HCT116 (cell line): Measurements from ENCODE around the gene NFATC1. TPM values are rescaled to one million over a fixed set of nuclear protein-coding genes. Genes with fewer than 3 reads are reported as not detected.

Experiments used
- ATAC-seq: fragments of 200-7000 bp; cut with Tn5 transposase; 2 replicates; pipeline ENCODE4 v1.9.1; 2020; ENCODE audit warnings: mild to moderate bottlenecking, moderate library complexity
- BruUV-seq: library from RNA; stranded (reverse); fragments of 400-500 nt; replicated peaks from 2 replicates; lab custom pipeline; 2021; lab: Mats Ljungman, UMichigan
- CTCF ChIA-PET: fragments of 300-600 bp; sonication (Branson Sonifier 250); formaldehyde crosslinking; loops from one replicate; lab custom pipeline; 2021; ENCODE audit warnings: antibody characterized with exemption; lab: Charles Lee
- POLR2A ChIA-PET: fragments of 300-600, 350-600 bp; sonication (Branson Sonifier 250); formaldehyde crosslinking; loops from one replicate; lab custom pipeline; 2021; ENCODE audit warnings: antibody characterized with exemption; lab: Charles Lee
- RAD21 ChIA-PET, 2 experiments: fragments of 300-600 bp; sonication (Branson Sonifier 250); formaldehyde crosslinking; loops; one replicate each; lab custom pipeline; 2023; ENCODE audit warnings: low total read pairs in 2 of 2; ENCODE audit not compliant: uncharacterized antibody in 2 of 2, unreplicated experiment in 2 of 2, low non-redundant PET in 1 of 2; lab: Charles Lee
- DNase-seq: peaks from one replicate; pipeline ENCODE4 v3.0.0-alpha.2; 2010; ENCODE audit warnings: low read depth, low spot score
- H2AFZ ChIP-seq: fragments of 200-600 bp; shearing (Covaris generic), sonication (generic); 2 replicates; pipeline ENCODE4 v1.6.1; 2017; ENCODE audit warnings: low read depth, mixed run types, mixed read lengths, antibody characterized with exemption, low read length; ENCODE audit not compliant: poor library complexity, severe bottlenecking
- H3K27ac ChIP-seq: 2 replicates; pipeline ENCODE4 v1.5.1; 2012; ENCODE audit warnings: low read depth, low read length
- H3K27me3 ChIP-seq: fragments of 200-600 bp; sonication (generic); 2 replicates; pipeline ENCODE4 v1.6.1; 2016; ENCODE audit warnings: mixed run types, low read length, mixed read lengths; ENCODE audit not compliant: insufficient read depth
- H3K36me3 ChIP-seq, 2 experiments: fragments of 200-500 bp in 1 of 2; fragments of 200-600 bp in 1 of 2; sonication (Bioruptor generic) in 1 of 2; sonication (generic) in 1 of 2; 2 replicates each; pipeline versions ENCODE4 v1.5.1 to v1.6.1; 2014 to 2016; ENCODE audit warnings: low read length in 2 of 2, inconsistent platforms in 1 of 2, mixed read lengths in 1 of 2, mixed run types in 1 of 2; ENCODE audit not compliant: insufficient read depth in 2 of 2, control insufficient read depth in 1 of 2
- H3K4me1 ChIP-seq, 2 experiments: fragments of 200-600 bp in 1 of 2; sonication (generic) in 1 of 2; 2 replicates each; pipeline versions ENCODE4 v1.5.1 to v1.6.1; 2012 to 2017; ENCODE audit warnings: low read length in 2 of 2, inconsistent platforms in 1 of 2, mild to moderate bottlenecking in 1 of 2, mixed read lengths in 1 of 2, mixed run types in 1 of 2, moderate library complexity in 1 of 2; ENCODE audit not compliant: insufficient read depth in 2 of 2, control insufficient read depth in 1 of 2
- H3K4me2 ChIP-seq: fragments of 200-600 bp; sonication (generic); 2 replicates; pipeline ENCODE4 v1.6.1; 2017; ENCODE audit warnings: mixed run types, low read length, mixed read lengths
- H3K4me3 ChIP-seq, 2 experiments: fragments of 200-600 bp in 1 of 2; sonication (generic) in 1 of 2; replicated peaks in 1 of 2; 2 replicates each; pipeline ENCODE4 v1.5.1; 2011 to 2016; ENCODE audit warnings: low read length in 2 of 2, control low read depth in 1 of 2, low read depth in 1 of 2, mild to moderate bottlenecking in 1 of 2, mixed read lengths in 1 of 2, mixed run types in 1 of 2
- H3K79me2 ChIP-seq: fragments of 200-600 bp; sonication (generic); 2 replicates; pipeline ENCODE4 v1.6.1; 2017; ENCODE audit warnings: mild to moderate bottlenecking, mixed run types, low read length, moderate library complexity, mixed read lengths; ENCODE audit not compliant: insufficient read depth
- H3K9ac ChIP-seq: fragments of 200-600 bp; sonication (generic); 2 replicates; pipeline ENCODE4 v1.6.1; 2016; ENCODE audit warnings: low read length, mixed read lengths
- H3K9me2 ChIP-seq: fragments of 200-600 bp; sonication (generic), shearing (Covaris generic); 2 replicates; pipeline ENCODE4 v1.6.1; 2017; ENCODE audit warnings: mixed run types, mild to moderate bottlenecking, moderate library complexity; ENCODE audit not compliant: insufficient read depth
- H3K9me3 ChIP-seq, 2 experiments: fragments of 200-500 bp in 1 of 2; fragments of 200-600 bp in 1 of 2; sonication (Bioruptor generic) in 1 of 2; sonication (generic) in 1 of 2; 2 replicates each; pipeline ENCODE4 v1.6.1; 2014 to 2017; ENCODE audit warnings: low read length in 2 of 2, mixed read lengths in 2 of 2, inconsistent platforms in 1 of 2, low read depth in 1 of 2, mild to moderate bottlenecking in 1 of 2, mixed run types in 1 of 2, moderate library complexity in 1 of 2; ENCODE audit not compliant: control insufficient read depth in 1 of 2, insufficient read depth in 1 of 2
- H4K20me1 ChIP-seq: fragments of 200-600 bp; sonication (generic), shearing (Covaris generic); 2 replicates; pipeline ENCODE4 v1.6.1; 2017; ENCODE audit warnings: mixed run types, mild to moderate bottlenecking, moderate library complexity; ENCODE audit not compliant: insufficient read depth
- CEBPB ChIP-seq: IDR thresholded peaks from 2 replicates; pipeline ENCODE4 v1.6.1; 2012; ENCODE audit warnings: low read depth
- CTCF ChIP-seq, 3 experiments: fragments of 200-600 bp in 1 of 3; sonication (generic) in 1 of 3; IDR thresholded peaks in 2 of 3; conservative IDR thresholded peaks in 1 of 3; 2 replicates each; pipeline ENCODE4 v1.5.1; 2012 to 2017; ENCODE audit warnings: low read depth in 2 of 3, low read length in 2 of 3, antibody characterized with exemption in 1 of 3, borderline replicate concordance in 1 of 3, control low read depth in 1 of 3, mild to moderate bottlenecking in 1 of 3, mixed read lengths in 1 of 3, mixed run types in 1 of 3, moderate library complexity in 1 of 3; ENCODE audit not compliant: insufficient read depth in 1 of 3
- ELF1 ChIP-seq: IDR thresholded peaks from 2 replicates; pipeline ENCODE4 v1.6.1; 2012; ENCODE audit warnings: low read depth, borderline replicate concordance
- JUND ChIP-seq: IDR thresholded peaks from 2 replicates; pipeline ENCODE4 v1.6.1; 2012
- MAX ChIP-seq: IDR thresholded peaks from 2 replicates; pipeline ENCODE4 v1.6.1; 2012
- REST ChIP-seq: IDR thresholded peaks from 2 replicates; pipeline ENCODE4 v1.6.1; 2012; ENCODE audit warnings: low read depth
- SIN3A ChIP-seq: IDR thresholded peaks from 2 replicates; pipeline ENCODE4 v1.6.1; 2012; ENCODE audit warnings: low read depth
- SP1 ChIP-seq: IDR thresholded peaks from 2 replicates; pipeline ENCODE4 v1.6.1; 2012; ENCODE audit warnings: low read depth
- SRF ChIP-seq: IDR thresholded peaks from 2 replicates; pipeline ENCODE4 v1.6.1; 2012; ENCODE audit warnings: low read depth
- ZFX ChIP-seq: fragments of 450-650 bp; IDR thresholded peaks from 2 replicates; pipeline ENCODE4 v1.6.1; 2017
- intact Hi-C: fragments of 100-400 bp; cut with micrococcal nuclease; formaldehyde crosslinking; loops from 2 replicates; pipeline ENCODE4 v1.10.0; 2022
- total RNA-seq: library from RNA; stranded (reverse); gene quantifications from one replicate; pipeline ENCODE4 v1.2.1, GENCODE V29; 2021; ENCODE audit not compliant: unreplicated experiment
- TF ChIP-seq, protein P1 (sequence below): IDR thresholded peaks from 2 replicates; pipeline ENCODE4 v1.6.1; 2011; ENCODE audit warnings: mild to moderate bottlenecking, low read length, moderate library complexity; ENCODE audit not compliant: insufficient replicate concordance; ENCODE audit errors: extremely low read depth
- TF ChIP-seq, protein P2 (sequence below): IDR thresholded peaks from 2 replicates; pipeline ENCODE4 v1.6.1; 2012

NFATC1 gene
- total RNA-seq, 1 experiment from 2014 or later: 20.8 TPM

DNA sequence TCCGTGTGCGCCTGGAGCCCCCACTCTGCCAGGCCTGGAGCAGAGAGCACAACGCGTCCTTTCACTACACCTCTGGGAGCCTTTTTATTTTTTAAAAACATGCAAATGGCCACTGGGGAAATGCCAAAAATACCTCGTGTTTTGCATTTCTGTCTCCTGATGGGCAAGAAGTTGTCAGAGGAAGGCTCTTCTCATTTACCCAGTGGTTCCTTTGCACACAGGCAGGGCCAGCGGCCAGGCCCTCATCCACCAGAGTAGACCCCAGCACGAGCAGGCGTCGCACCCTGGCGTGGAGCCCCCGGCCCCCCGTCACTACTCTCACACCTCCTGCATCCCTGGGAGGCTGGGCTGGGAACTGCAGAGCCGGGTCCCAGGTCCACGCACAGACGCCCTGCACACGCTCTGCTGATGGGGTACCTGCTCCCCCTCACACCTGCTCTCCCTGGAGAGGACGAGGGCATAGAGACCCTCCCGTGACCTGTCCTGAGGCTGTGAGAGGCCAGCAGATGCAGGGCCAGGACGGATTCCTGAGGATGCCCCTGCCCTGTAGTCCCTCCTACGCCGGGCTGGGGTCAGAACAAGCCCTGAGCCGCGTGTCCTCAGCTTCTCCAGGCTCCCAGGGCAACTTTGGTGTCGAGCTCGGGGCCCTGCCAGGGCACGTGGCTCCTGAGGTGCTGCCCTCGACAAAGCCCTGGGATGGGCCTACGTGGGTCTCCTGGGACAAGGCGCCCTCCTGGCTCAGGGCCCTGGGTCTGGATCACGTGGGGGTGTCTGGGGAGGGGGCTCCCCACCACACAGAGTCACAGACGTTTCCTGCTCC, 65.0 kb downstream of the NFATC1 start:
- Histone ChIP-seq H3K4me2 (no peak overlapping the region), H3K4me3 (no peak overlapping the region), H3K4me1 (peaks cover 12 to 28% of the 10 kb centered on the region in 2 experiments), H3K27ac (no peak overlapping the region), H3K9ac (no peak overlapping the region), H2AFZ (no peak overlapping the region), H4K20me1 (no peaks in the 10 kb centered on the region), H3K27me3 (no peaks in the 10 kb centered on the region), H3K9me2 (no peaks in the 10 kb centered on the region), H3K36me3 (no peaks in the 10 kb centered on the region; a peak in 1 of 4 replicates), H3K79me2 (no peaks in the 10 kb centered on the region), H3K9me3 (no peaks in the 10 kb centered on the region)
- ATAC-seq (no peak), DNase-seq (no peak)
- CTCF ChIA-PET: no interaction called here
- RAD21 ChIA-PET: no interaction called here
- intact Hi-C loops: no loop called here
- TF ChIP-seq CTCF (IDR thresholded peaks at IDR 0.05 in 2 of 3, conservative IDR thresholded peaks at IDR 0.05 in 1 of 3; ENCODE audit: borderline replicate concordance in 1 of 3, insufficient read depth in 1 of 3, low read depth in 2 of 3, low read length in 2 of 3): no peak
- TF ChIP-seq SP1: no peak
- TF ChIP-seq, protein P1, sequence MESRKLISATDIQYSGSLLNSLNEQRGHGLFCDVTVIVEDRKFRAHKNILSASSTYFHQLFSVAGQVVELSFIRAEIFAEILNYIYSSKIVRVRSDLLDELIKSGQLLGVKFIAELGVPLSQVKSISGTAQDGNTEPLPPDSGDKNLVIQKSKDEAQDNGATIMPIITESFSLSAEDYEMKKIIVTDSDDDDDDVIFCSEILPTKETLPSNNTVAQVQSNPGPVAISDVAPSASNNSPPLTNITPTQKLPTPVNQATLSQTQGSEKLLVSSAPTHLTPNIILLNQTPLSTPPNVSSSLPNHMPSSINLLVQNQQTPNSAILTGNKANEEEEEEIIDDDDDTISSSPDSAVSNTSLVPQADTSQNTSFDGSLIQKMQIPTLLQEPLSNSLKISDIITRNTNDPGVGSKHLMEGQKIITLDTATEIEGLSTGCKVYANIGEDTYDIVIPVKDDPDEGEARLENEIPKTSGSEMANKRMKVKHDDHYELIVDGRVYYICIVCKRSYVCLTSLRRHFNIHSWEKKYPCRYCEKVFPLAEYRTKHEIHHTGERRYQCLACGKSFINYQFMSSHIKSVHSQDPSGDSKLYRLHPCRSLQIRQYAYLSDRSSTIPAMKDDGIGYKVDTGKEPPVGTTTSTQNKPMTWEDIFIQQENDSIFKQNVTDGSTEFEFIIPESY: no peak
- no peak for TF ChIP-seq SIN3A
- TF ChIP-seq, protein P2, sequence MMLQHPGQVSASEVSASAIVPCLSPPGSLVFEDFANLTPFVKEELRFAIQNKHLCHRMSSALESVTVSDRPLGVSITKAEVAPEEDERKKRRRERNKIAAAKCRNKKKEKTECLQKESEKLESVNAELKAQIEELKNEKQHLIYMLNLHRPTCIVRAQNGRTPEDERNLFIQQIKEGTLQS: no peak
- no peak for TF ChIP-seq MAX
- no peak for TF ChIP-seq SRF
- no peak for TF ChIP-seq ELF1
- TF ChIP-seq CEBPB: no peak
- no peak for TF ChIP-seq REST
- TF ChIP-seq ZFX: no peak
- TF ChIP-seq JUND: no peak
- POLR2A ChIA-PET: no interaction called here
- no TSS peak for BruUV-seq
